CD4-positive, alpha-beta T cell treated with Interleukin-10 for 1 hour (primary cell): ENCODE measurements around the gene CTBP1.
"Not testable (repeated sequence)": the region's sequence is repeated elsewhere in the genome, so short reads cannot be mapped to it uniquely, and the experiment has no call there.

ENCODE experiments used
- DNase-seq: peaks from one replicate; pipeline ENCODE4 v3.0.0-alpha.2; 2020

The CTBP1 gene

DNA sequence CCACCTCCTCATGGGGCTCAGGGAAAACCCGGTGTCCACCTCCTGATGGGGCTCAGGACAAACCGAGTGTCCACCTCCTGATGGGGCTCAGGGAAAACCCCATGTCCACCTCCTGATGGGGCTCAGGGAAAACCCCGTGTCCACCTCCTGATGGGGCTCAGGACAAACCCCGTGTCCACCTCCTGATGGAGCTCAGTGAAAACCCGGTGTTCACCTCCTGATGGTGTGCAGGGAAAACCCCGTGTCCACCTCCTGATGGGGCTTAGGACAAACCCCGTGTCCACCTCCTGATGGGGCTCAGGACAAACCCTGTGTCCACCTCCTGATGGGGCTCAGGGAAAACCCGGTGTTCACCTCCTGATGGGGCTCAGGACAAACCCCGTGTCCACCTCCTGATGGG, 11.7 kb downstream of the CTBP1 start:
- DNase-seq = not testable (repeated sequence)

DNA sequence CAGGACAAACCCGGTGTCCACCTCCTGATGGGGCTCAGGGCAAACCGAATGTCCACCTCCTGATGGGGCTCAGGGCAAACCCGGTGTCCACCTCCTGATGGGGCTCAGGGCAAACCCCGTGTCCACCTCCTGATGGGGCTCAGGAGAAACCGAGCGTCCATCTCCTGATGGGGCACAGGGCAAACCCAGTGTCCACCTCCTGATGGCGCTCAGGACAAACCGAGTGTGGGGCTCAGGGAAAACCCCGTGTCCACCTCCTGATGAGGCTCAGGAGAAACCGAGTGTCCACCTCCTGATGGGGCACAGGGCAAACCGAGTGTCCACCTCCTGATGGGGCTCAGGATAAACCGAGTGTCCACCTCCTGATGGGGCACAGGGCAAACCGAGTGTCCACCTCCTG, 12.1 kb downstream of the CTBP1 start:
- DNase-seq = not testable (repeated sequence)

DNA sequence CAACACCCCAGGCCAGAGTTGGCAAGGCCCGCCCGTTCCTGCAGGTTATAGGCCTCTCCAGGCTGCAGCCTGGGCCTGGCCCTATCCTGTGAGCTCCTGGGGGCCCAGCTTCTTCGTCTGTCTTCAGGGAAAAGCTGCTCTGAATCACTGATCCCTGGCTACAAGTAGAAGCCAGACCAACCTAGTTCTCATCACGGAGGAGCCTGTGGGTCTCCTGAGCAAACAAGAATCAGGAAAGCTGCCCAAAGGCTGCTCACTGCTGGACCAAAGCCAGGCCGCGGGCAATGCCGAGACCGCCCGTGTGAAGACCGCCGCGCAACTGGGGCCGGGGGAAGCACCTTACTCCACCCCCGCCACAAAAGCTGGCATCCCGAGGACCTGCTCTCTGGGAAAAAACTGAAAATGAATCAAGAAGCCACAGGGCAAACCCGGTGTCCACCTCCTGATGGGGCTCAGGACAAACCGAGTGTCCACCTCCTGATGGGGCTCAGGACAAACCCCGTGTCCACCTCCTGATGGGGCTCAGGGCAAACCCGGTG, 12.8 kb downstream of the CTBP1 start:
- DNase-seq = no peak

DNA sequence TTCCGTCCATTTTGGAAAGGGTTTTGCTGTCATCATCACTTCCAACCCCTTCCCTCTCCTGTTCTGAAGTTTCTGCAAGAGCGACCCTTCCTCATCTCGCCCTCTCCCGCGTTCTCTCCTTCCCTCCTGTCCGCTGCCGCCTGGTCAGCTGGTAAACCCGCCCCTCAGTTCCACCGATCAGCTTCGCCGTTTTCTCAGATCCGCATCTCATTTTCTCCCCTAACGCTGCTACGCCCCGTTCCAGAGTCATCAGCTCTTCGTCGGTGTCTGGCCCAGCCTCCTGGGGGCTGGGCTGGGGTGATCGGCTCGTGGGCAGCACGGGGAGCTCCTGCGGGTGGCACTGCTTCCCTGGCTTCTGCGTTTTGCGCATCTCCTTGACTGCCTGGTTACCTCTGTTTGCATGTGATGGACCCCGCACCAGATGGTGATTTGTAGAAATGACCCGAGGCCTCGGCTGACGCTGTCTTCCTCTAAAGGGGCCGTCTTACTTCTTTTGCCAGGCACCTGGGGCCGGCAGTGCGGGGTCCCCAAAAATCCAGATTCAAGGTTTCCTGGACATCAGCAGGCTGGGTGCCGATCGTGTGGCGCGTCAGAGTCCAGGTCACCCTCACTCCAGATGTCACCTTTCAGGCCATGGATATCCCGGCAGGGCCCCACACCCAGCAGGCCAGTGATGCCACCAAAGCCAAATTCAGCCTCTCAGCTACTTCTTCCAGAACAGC, 13.4 kb downstream of the CTBP1 start:
- DNase-seq = no peak

DNA sequence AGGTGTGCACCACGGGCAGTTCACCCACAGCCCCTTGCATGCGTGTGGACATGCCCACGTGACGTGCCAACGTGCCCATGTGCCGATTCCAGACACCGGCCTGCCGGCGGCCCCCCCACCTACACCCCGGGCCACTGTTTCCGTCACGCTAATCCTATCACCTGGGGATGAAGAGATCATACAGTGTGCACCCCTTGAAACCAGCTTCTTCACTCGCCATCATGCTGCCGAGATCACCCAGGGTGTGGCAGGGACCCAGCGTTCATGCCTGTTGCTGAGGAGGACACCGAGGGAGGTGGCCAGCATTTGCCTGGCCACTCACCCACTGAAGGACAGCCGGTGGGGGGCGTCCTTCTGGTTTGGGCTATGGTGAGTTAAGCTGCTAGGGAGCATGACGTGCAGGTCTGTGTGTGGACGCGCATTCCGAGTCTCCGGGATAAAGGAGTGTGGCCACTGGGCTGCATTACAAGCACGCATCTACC, 14.1 kb downstream of the CTBP1 start:
- DNase-seq = no peak

- no peak for DNase-seq
Observed at GRCh38 chr4:1234309-1234695, 14.6 kb downstream of the CTBP1 start.

GRCh38 chr4:1233641-1234308, 15.2 kb downstream of the CTBP1 start:
- DNase-seq = no peak

DNA sequence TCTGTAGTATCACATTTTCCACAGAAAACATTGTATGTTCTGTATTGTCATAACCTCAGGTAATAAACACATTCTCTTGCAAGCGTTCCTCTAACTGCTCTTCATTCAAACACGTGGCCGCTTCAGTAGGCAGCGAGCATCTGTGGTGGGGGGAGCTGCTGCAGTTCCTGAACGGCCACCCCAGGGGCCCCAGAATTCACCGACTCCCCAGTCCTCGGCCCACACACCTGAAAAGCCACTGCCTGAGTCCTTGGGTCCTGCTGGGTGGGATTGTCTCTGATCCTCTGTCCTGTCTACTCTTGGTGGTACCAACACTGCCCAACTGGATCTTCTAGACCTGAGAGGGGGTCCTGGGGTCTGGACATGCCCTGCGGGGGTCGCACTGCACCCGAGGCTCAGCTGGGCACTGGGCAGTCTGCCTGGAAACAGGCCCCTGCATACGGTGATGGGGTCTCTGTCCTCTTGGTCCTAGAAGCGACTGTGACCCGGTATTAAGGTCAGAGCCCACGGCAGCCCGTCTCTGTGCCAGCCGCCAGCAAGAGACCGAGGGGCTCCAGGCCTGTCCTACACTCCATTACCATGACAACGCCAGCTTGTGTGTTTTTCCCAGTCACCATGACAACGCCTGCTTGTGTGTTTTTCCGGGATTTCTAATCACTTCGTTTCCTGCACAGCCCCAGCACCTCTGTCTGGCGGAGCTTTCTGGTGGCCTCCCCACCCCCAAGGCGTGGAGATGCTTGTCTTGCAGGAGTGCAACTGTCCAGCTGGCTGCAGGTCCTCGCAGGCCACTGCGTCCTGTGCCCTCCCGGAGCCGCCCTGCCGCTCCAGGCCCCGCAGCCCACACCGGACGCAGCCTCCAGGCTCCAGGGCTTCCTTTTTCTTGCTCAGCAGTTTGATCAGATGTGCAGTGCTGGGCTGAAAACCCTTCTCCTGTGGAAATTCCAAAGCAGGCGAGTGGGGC, 16.0 kb downstream of the CTBP1 start:
- no peak for DNase-seq

GRCh38 chr4:1231637-1232360, 17.1 kb downstream of the CTBP1 start:
- DNase-seq = no peak

GRCh38 chr4:1230971-1231636, 17.8 kb downstream of the CTBP1 start:
- DNase-seq = no peak

GRCh38 chr4:1230316-1230715, 18.6 kb downstream of the CTBP1 start:
- DNase-seq = no peak

- DNase-seq = no peak
Observed at GRCh38 chr4:1229117-1229849, 19.6 kb downstream of the CTBP1 start.

GRCh38 chr4:1227816-1228215, 21.1 kb downstream of the CTBP1 start:
- no peak for DNase-seq

DNA sequence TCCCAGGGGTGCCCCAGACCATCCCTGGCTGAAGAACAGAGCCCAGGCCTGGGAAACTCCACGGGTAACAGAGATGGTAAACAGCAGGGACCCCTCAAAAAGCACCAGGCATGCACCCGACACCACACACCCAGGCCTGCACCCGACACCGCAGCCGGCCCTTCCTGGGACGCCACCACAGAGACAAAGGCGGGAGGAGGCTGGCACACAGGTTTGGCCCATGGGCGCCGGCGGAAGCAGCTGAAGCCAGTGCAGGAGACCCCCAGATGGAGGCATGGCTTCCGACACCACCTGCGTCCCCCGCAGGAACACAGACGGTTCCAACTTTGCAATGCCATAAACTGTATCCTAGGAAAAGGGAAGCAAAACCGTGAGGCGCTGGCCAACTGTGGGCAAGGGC, 22.3 kb downstream of the CTBP1 start:
- no peak for DNase-seq

DNA sequence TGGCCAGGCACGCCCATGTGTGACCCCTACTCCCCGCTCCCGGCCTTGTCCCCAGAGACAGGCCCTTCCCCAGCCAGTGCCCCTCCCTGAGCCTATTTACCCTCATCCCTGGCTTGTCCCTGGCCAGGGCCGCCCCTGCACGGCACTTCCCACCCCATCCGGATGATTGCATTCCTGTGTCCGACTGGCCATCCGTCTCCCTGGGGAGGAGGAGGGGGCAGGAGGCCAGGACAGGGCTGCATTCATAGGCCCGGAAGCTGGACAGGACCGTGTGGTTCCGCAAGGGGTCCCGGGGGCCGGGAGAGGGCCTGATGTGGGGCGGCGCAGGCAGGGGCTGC, 22.8 kb downstream of the CTBP1 start:
- DNase-seq = no peak

GRCh38 chr4:1225272-1226143, 23.4 kb downstream of the CTBP1 start:
- DNase-seq = no peak

DNA sequence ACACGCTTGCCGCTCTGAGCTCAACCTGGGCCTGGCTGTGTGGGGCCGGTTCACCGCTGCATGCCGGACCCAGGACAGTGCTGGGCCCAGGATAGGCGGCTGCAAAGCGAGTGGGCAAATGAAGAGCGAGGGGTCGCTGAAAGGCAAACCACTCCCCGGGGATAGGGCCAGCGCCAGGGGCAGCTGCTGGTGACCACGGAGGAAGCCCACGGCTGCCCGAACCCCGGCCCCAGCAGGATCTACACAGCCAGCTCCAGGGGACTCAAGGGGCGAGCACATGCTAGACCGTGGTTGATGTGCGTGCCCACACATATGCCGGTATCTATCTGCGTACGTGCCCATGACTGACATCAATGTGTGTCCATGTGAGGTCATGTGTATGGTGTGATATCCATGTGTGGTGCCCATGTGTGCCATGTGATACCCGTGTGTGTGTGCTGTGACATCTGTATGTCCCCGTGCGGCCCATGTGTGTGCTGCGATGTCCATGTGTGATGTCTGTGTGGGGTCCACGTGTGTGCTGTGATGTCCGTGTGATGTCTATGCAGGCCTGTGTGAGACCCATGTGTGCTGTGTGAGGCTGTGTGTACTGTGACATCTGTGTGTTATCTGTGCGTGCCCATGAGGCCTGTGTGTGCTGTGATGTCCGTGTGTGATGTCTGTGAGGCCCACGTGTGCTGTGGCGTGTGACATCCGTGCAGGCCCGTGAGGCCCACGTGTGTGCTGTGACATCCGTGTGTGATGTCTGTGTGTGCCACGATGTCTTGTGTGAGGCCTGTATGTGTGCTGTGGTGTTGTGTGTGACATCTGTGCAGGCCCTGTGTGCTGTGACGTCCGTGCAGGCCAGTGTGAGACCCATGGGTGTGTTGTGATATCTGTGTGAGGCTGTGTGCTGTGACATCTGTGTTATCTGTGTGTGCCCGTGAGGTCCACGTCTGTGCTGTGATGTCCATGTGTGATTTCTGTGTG, 24.8 kb downstream of the CTBP1 start:
- no peak for DNase-seq

- no peak for DNase-seq
Observed at GRCh38 chr4:1222938-1223690, 25.8 kb downstream of the CTBP1 start.
